PC-3 (cell line): ENCODE data around the gene LHFPL3. TPM values are rescaled to one million over a fixed set of nuclear protein-coding genes. Genes with fewer than 3 reads are reported as not detected.

Experiments used
- ATAC-seq: fragments of 200-7000 bp; cut with Tn5 transposase; 2 replicates; pipeline ENCODE4 v1.9.1; 2020; ENCODE audit warnings: mild to moderate bottlenecking, moderate library complexity
- BruUV-seq: library from RNA; stranded (reverse); fragments of 400-500 nt; replicated peaks from 2 replicates; lab custom pipeline; 2021; lab: Mats Ljungman, UMichigan
- CTCF ChIA-PET: fragments of 300-600 bp; sonication (Branson Sonifier 250); formaldehyde crosslinking; loops from one replicate; lab custom pipeline; 2022; ENCODE audit warnings: antibody characterized with exemption; lab: Charles Lee
- POLR2A ChIA-PET: fragments of 300-600 bp; sonication (Branson Sonifier 250); formaldehyde crosslinking; loops from one replicate; lab custom pipeline; 2022; ENCODE audit warnings: antibody characterized with exemption; ENCODE audit not compliant: unreplicated experiment; lab: Charles Lee
- DNase-seq: peaks from one replicate; pipeline ENCODE4 v3.0.0-alpha.2; 2015
- H2AFZ ChIP-seq: fragments of 300-600 bp; sonication (generic); 2 replicates; pipeline ENCODE4 v1.6.0; 2016; ENCODE audit warnings: antibody characterized with exemption, low read length
- H3F3A ChIP-seq: fragments of 300-600 bp; sonication (generic); one replicate; pipeline ENCODE4 v1.6.0; 2017; ENCODE audit warnings: antibody characterized with exemption, low read length, control low read depth, mild to moderate bottlenecking; ENCODE audit not compliant: unreplicated experiment
- H3K27ac ChIP-seq: fragments of 300-600 bp; sonication (generic); 2 replicates; pipeline ENCODE4 v1.5.1; 2016; ENCODE audit warnings: mild to moderate bottlenecking, low read length
- H3K27me3 ChIP-seq: fragments of 300-600 bp; sonication (generic); 2 replicates; pipeline ENCODE4 v1.6.1; 2016; ENCODE audit warnings: low read length, mixed read lengths
- H3K36me3 ChIP-seq: fragments of 300-600 bp; sonication (generic); 2 replicates; pipeline ENCODE4 v1.6.1; 2016; ENCODE audit warnings: low read depth, mixed run types, low read length, mixed read lengths
- H3K4me1 ChIP-seq: fragments of 300-600 bp; sonication (generic); 2 replicates; pipeline ENCODE4 v1.5.1; 2016; ENCODE audit warnings: low read length; ENCODE audit not compliant: insufficient read depth
- H3K4me2 ChIP-seq: fragments of 300-600 bp; sonication (generic); 2 replicates; pipeline ENCODE4 v1.6.0; 2016; ENCODE audit warnings: low read length
- H3K4me3 ChIP-seq: fragments of 300-600 bp; sonication (generic); 2 replicates; pipeline ENCODE4 v1.5.1; 2016; ENCODE audit warnings: mild to moderate bottlenecking, low read length, mixed read lengths
- H3K79me2 ChIP-seq: fragments of 300-600 bp; sonication (generic); 2 replicates; pipeline ENCODE4 v1.6.1; 2017; ENCODE audit warnings: low read length, mixed read lengths
- H3K9ac ChIP-seq: fragments of 300-600 bp; sonication (generic); 2 replicates; pipeline ENCODE4 v1.6.0; 2016; ENCODE audit warnings: mild to moderate bottlenecking, low read length
- H3K9me2 ChIP-seq: fragments of 300-600 bp; sonication (generic); replicated peaks from 2 replicates; pipeline ENCODE4 v1.6.1; 2016; ENCODE audit warnings: mixed run types, low read length, mixed read lengths
- H3K9me3 ChIP-seq: fragments of 300-600 bp; sonication (generic); 2 replicates; pipeline ENCODE4 v1.6.1; 2016; ENCODE audit warnings: low read length, mixed read lengths
- H4K20me1 ChIP-seq: fragments of 300-600 bp; sonication (generic); 2 replicates; pipeline ENCODE4 v1.6.1; 2016; ENCODE audit warnings: low read length, mixed read lengths
- CTCF ChIP-seq: fragments of 300-600 bp; sonication (generic); conservative IDR thresholded peaks from 2 replicates; pipeline ENCODE4 v1.5.1; 2017; ENCODE audit warnings: antibody characterized with exemption, low read depth, mild to moderate bottlenecking, low read length
- EZH2 ChIP-seq: fragments of 300-600 bp; sonication (generic); IDR thresholded peaks from one replicate; pipeline ENCODE4 v1.6.1; 2017; ENCODE audit warnings: antibody characterized with exemption, mild to moderate bottlenecking, low read length; ENCODE audit not compliant: unreplicated experiment
- EZH2phosphoT487 ChIP-seq: fragments of 300-600 bp; sonication (generic); IDR thresholded peaks from 2 replicates; pipeline ENCODE4 v1.6.1; 2018; ENCODE audit warnings: mild to moderate bottlenecking, antibody characterized with exemption, low read length, borderline replicate concordance
- intact Hi-C: fragments of 100-400 bp; cut with micrococcal nuclease; formaldehyde crosslinking; loops from 2 replicates; pipeline ENCODE4 v1.9.0; 2023
- total RNA-seq: library from RNA; depleted of rRNA; stranded (reverse); fragments of >200 nt; gene quantifications from 2 replicates; pipeline ENCODE4 v1.2.3, GENCODE V29; 2014

The LHFPL3 gene
- total RNA-seq, 1 experiment from 2014 or later = not detected

- no peak for TF ChIP-seq EZH2phosphoT487
- TF ChIP-seq EZH2 = no peak
- no peak for TF ChIP-seq CTCF
- Histone ChIP-seq H2AFZ (no peak overlapping the region), H3K9me3 (no peaks in the 10 kb centered on the region), H3K4me3 (no peak overlapping the region), H3K79me2 (no peaks in the 10 kb centered on the region), H3K27ac (no peak overlapping the region), H4K20me1 (no peaks in the 10 kb centered on the region), H3K4me1 (no peaks in the 10 kb centered on the region), H3K36me3 (no peaks in the 10 kb centered on the region), H3K4me2 (no peak overlapping the region), H3K9ac (no peak overlapping the region), H3K9me2 (no peaks in the 10 kb centered on the region), H3F3A (no peaks in the 10 kb centered on the region), H3K27me3 (no peaks in the 10 kb centered on the region)
- intact Hi-C loops = no loop called here
- ChIA-PET CTCF (no interaction called here), POLR2A (no interaction called here)
- DNase-seq = no peak
- no TSS peak for BruUV-seq
- no peak for ATAC-seq
Observed at GRCh38 chr7:104388222-104388621, 59.8 kb downstream of the LHFPL3 start.

- DNase-seq (no peak), ATAC-seq (no peak)
- no peak for TF ChIP-seq EZH2
- no peak for TF ChIP-seq EZH2phosphoT487
- no peak for TF ChIP-seq CTCF
- BruUV-seq = no TSS peak
- no peaks in the 10 kb centered on the region for H3K79me2 ChIP-seq
- no peak overlapping the region for H3K9ac ChIP-seq
- H2AFZ ChIP-seq = no peak overlapping the region
- H3K4me2 ChIP-seq = no peak overlapping the region
- no peaks in the 10 kb centered on the region for H3K9me2 ChIP-seq
- H3F3A ChIP-seq = no peaks in the 10 kb centered on the region
- ChIA-PET POLR2A (no interaction called here), CTCF (interaction anchor here (0.7 kb wide), 1 partner anchor 228 kb away, joined by 8 read pairs; no protein-coding TSS in a partner anchor)
- H3K27me3 ChIP-seq = peaks cover 31% of the 10 kb centered on the region
- H3K36me3 ChIP-seq = no peaks in the 10 kb centered on the region
- intact Hi-C loops = no loop called here
- H3K9me3 ChIP-seq = no peaks in the 10 kb centered on the region
- H4K20me1 ChIP-seq = no peaks in the 10 kb centered on the region
- no peak overlapping the region for H3K4me3 ChIP-seq
- H3K27ac ChIP-seq = no peak overlapping the region
- no peaks in the 10 kb centered on the region for H3K4me1 ChIP-seq
Observed at GRCh38 chr7:104395162-104395561, 66.8 kb downstream of the LHFPL3 start.

- Histone ChIP-seq H3K27me3 (peaks cover 31% of the 10 kb centered on the region), H2AFZ (no peak overlapping the region), H4K20me1 (no peaks in the 10 kb centered on the region), H3K4me2 (no peak overlapping the region), H3K9ac (no peak overlapping the region), H3K9me3 (no peaks in the 10 kb centered on the region), H3K27ac (no peak overlapping the region), H3K4me3 (no peak overlapping the region), H3K4me1 (no peaks in the 10 kb centered on the region), H3K9me2 (no peaks in the 10 kb centered on the region), H3F3A (no peaks in the 10 kb centered on the region), H3K79me2 (no peaks in the 10 kb centered on the region), H3K36me3 (no peaks in the 10 kb centered on the region)
- no peak for TF ChIP-seq EZH2phosphoT487
- ChIA-PET POLR2A (no interaction called here), CTCF (no interaction called here)
- intact Hi-C loops = no loop called here
- ATAC-seq (no peak), DNase-seq (no peak)
- no TSS peak for BruUV-seq
Observed at GRCh38 chr7:104397442-104397841, 69.0 kb downstream of the LHFPL3 start.
